Measurements from ENCODE around the gene TNS1. TPM values are rescaled to one million over a fixed set of nuclear protein-coding genes. Genes with fewer than 3 reads are reported as not detected.

The TNS1 gene
- total RNA-seq, 1 donor from 2014 or later: 59.2 TPM

DNA sequence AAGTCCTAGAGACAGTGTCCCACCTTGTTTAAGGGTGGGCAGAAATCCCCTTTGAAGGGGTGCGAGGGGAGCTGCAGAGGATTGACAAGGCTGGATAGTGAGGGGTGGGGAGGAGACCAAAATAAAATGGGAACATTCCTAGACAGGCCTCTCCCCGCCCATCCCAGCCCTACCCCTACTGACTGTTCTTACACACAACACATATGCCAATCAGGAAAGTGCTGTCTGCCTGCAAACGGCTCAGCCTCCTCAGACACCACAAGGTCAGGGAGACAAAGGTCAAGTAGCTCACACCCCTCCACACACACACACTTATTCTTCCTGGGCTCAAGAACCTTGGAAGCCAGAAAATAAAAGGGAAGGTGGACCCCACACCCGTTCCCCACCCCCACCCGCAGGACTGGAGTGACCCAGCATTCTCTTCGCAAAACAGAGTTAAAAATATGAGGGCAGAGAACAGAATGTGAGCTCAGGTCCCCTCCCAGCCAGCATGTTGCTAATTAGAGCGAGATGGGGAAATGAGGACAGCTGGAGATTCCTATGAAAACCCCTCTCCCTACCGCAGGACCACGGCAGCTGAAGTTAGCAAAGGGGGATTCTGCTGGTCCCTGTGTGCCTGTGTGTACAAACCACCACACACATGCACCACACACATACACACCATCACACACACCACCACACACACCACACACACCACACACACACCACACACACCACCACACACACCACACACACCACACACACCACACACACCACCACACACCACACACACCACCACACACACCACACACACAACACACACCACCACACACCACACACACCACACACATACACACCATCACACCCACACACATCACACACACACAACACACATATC is 197.8 kb downstream of the TNS1 start:
- Mint-ChIP-seq H3K9me3 (no peaks in the 10 kb centered on the region), H3K4me1 (ENCODE audit: unreplicated experiment) (peaks cover 7% of the 10 kb centered on the region), H3K27me3 (no peaks in the 10 kb centered on the region), H3K4me3 (peak overlapping the region; percentile 54), H3K36me3 (peaks cover 19% of the 10 kb centered on the region), H3K27ac (peak overlapping the region; percentile 97)
- no peak for DNase-seq (ENCODE audit: extremely low spot score, unreplicated experiment)
- TF ChIP-seq CTCF (conservative IDR thresholded peaks at IDR 0.05): no peak

- H3K4me3 Mint-ChIP-seq: no peak overlapping the region
- peaks cover 14% of the 10 kb centered on the region for H3K36me3 Mint-ChIP-seq
- no peak for TF ChIP-seq CTCF (conservative IDR thresholded peaks at IDR 0.05)
- H3K27me3 Mint-ChIP-seq: no peaks in the 10 kb centered on the region
- no peaks in the 10 kb centered on the region for H3K9me3 Mint-ChIP-seq
- H3K27ac Mint-ChIP-seq: peak overlapping the region; percentile 97
- DNase-seq (ENCODE audit: extremely low spot score, unreplicated experiment): no peak
- peaks cover 7% of the 10 kb centered on the region for H3K4me1 Mint-ChIP-seq (ENCODE audit: unreplicated experiment)
These were observed 198.5 kb downstream of the TNS1 start for GRCh38 chr2:217804338-217804737.

GRCh38 chr2:217803653-217803960 is 199.2 kb downstream of the TNS1 start:
- Mint-ChIP-seq H3K36me3 (peaks cover 9% of the 10 kb centered on the region), H3K27me3 (no peaks in the 10 kb centered on the region)
- no peak for TF ChIP-seq CTCF (conservative IDR thresholded peaks at IDR 0.05)

DNA sequence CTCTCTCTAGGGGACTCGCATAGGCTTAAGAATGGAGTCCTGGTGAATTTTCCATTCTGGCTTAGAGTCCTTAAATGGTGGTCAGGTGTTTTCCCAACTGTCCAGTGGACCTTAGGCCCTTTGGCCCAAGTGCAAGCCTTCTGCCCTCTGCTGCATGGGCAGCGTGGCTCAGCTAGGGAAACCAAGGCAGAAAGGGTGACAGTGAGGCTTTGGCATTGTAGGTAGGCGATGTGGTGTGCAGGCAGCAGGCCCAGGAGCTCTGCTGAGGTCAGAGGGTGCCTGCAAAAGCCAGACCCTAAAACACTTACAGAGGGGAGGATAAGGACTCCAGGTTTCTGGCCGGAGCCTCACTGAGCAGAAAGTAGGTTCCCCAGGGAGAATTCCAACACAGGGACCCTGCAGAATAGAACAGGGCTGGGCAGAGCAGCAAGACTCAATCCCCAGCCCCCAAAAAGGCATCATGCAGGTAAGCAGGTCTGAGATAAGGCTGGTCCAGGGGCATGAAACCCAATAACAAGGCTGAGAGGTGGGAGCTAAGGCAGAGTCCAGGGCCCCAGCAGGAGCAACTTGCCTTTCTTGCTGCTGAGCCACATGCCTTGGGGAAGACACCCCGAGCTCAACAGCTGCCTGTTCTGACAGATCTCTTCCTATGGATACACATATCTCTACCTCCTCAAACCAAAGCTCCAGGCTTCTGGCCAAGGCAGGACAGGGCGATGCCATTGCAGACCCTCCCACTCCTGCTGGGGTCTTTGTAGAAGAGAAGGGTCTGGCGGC is 199.7 kb downstream of the TNS1 start:
- Mint-ChIP-seq H3K9me3 (no peaks in the 10 kb centered on the region), H3K27ac (peak overlapping the region; percentile 61), H3K27me3 (no peaks in the 10 kb centered on the region), H3K36me3 (peaks cover 6% of the 10 kb centered on the region), H3K4me3 (no peak overlapping the region), H3K4me1 (ENCODE audit: unreplicated experiment) (peaks cover 7% of the 10 kb centered on the region)
- TF ChIP-seq CTCF (conservative IDR thresholded peaks at IDR 0.05): no peak
- DNase-seq (ENCODE audit: extremely low spot score, unreplicated experiment): no peak

More at GRCh38 chr2:217803653-217803960, 199.2 kb downstream of the TNS1 start:
- peaks cover 7% of the 10 kb centered on the region for H3K4me1 Mint-ChIP-seq (ENCODE audit: unreplicated experiment)
- no peak overlapping the region for H3K4me3 Mint-ChIP-seq
- H3K27ac Mint-ChIP-seq: peak overlapping the region; percentile 61
- no peaks in the 10 kb centered on the region for H3K9me3 Mint-ChIP-seq
- DNase-seq (ENCODE audit: extremely low spot score, unreplicated experiment): no peak

DNA sequence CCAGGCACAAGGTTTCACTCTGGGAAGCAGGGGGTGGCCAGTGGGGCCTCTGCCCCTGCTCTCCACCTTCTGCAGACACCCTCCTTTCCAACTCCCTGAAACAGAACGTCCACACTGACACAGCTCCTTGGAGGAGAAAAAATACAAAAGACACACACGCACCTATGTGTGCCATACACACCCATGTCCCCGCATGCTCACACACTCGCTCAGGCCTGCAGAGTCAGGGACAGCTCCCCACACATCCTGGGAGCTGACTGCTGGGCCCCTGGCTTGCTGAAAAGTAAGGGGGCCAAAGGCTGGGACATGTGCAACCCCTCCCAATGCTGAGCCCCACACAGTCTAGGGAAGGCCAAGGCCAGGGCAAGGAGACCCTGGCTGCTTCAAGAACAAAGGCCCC is 200.5 kb downstream of the TNS1 start:
- DNase-seq (ENCODE audit: extremely low spot score, unreplicated experiment): no peak
- H3K9me3 Mint-ChIP-seq: no peaks in the 10 kb centered on the region
- H3K4me1 Mint-ChIP-seq (ENCODE audit: unreplicated experiment): peaks cover 14% of the 10 kb centered on the region
- peaks cover 6% of the 10 kb centered on the region for H3K36me3 Mint-ChIP-seq
- H3K4me3 Mint-ChIP-seq: no peak overlapping the region
- no peak for TF ChIP-seq CTCF (conservative IDR thresholded peaks at IDR 0.05)
- H3K27me3 Mint-ChIP-seq: no peaks in the 10 kb centered on the region
- H3K27ac Mint-ChIP-seq: peak overlapping the region; percentile 40

All from type B pancreatic cell (in vitro differentiated cells).